IPS-18a (cell line): ENCODE data around the gene TMEM108.

Source experiments
- H3K27ac ChIP-seq: one replicate; pipeline ENCODE4 v1.5.1; 2013; ENCODE audit warnings: low read length
- H3K27me3 ChIP-seq: one replicate; pipeline ENCODE4 v1.6.1; 2013; ENCODE audit warnings: mild to moderate bottlenecking, low read length; ENCODE audit not compliant: control insufficient read depth, insufficient read depth
- H3K36me3 ChIP-seq: one replicate; pipeline ENCODE4 v1.6.1; 2013; ENCODE audit warnings: low read depth, low read length; ENCODE audit not compliant: control insufficient read depth
- H3K4me1 ChIP-seq: one replicate; pipeline ENCODE4 v1.6.1; 2013; ENCODE audit warnings: low read depth, low read length; ENCODE audit not compliant: control insufficient read depth
- H3K4me3 ChIP-seq: one replicate; pipeline ENCODE4 v1.5.1; 2013; ENCODE audit warnings: low read length
- H3K9ac ChIP-seq: one replicate; pipeline ENCODE4 v1.6.1; 2013; ENCODE audit warnings: mild to moderate bottlenecking, low read length, moderate library complexity
- H3K9me3 ChIP-seq: one replicate; pipeline ENCODE4 v1.6.1; 2013; ENCODE audit warnings: low read depth, low read length; ENCODE audit not compliant: control insufficient read depth

TMEM108 gene

DNA sequence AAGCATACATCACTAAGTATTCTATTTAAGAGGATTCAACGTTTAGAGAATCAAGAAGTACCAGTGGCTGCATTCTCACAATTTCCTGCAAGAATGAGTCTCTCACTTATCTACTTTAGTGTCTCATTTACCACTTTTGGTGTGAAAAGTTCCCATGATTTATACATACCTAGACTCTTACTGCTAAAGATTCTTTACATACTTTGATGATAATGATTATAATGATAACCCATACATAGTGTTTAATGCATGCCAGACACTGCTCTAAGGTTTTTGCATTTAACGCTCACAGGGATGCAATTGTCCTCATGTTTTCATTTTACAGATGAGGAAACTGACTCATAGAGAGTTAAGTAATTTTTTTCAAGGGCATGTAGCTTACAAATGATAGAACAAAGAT lies 133.6 kb downstream of the TMEM108 start:
- Histone ChIP-seq H3K9me3 (no peaks in the 10 kb centered on the region), H3K36me3 (no peaks in the 10 kb centered on the region), H3K4me1 (no peaks in the 10 kb centered on the region), H3K9ac (no peak overlapping the region), H3K27me3 (no peaks in the 10 kb centered on the region), H3K4me3 (no peak overlapping the region), H3K27ac (no peak overlapping the region)

DNA sequence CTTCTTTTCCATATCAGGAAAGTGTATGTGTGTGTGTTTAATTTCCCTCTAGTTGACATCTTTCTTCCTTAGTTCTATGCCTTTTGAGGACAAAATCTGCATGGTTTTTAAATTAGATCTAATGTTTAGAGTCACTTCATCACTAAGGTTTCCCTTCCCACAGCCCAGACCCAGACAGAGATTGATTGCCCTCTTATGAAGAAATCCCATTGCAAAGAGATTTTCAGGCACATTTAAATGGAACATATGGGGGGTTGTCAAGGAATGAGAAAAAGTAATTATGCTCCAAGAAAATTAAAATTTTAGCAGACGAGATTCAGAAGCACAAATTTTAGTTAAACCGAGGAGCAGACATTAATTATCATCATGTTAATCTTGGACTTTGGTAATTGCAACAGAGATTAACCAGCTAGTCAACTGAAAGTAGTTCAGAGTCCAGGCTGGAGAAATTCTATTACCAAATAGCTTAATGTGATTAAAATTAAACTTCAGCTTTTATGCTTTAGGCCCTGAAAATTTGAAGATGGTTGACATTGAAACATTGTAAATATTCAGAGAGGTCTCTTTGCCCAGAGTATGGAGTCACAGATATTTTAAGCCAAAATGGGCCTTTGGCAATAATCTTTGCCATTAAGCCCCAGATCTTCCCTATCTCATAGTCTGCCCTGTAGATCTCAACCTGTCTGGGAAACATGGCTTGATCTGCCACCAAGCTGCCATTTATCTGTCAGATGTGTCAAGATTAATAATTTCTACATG lies 143.4 kb downstream of the TMEM108 start:
- no peaks in the 10 kb centered on the region for H3K36me3 ChIP-seq
- no peak overlapping the region for H3K27ac ChIP-seq
- no peaks in the 10 kb centered on the region for H3K9me3 ChIP-seq
- no peak overlapping the region for H3K9ac ChIP-seq
- no peaks in the 10 kb centered on the region for H3K4me1 ChIP-seq
- H3K27me3 ChIP-seq: no peaks in the 10 kb centered on the region
- no peak overlapping the region for H3K4me3 ChIP-seq

- Histone ChIP-seq H3K27me3 (no peaks in the 10 kb centered on the region), H3K9ac (no peak overlapping the region)
These were observed 149.7 kb downstream of the TMEM108 start for GRCh38 chr3:133187870-133188379.

DNA sequence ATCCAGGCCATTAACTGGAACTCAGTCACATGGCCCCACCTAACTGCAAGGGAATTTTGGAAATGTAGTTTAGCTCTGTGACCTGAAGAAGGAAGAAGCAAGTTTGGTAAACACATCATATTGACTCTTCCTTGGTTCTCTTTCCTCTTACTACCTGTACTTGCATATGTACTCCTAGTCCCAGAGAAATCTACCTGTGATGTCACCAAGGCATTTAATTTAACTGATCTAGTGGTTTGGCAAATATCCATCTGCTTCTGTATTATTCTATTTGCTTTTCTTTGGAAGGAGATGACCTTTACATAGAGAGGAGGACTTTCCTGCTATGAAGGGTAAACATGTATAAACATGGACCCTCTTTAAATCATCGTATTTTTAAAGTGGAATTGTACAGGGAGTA lies 150.8 kb downstream of the TMEM108 start:
- no peak overlapping the region for H3K9ac ChIP-seq
- H3K4me1 ChIP-seq: peaks cover 15% of the 10 kb centered on the region
- no peaks in the 10 kb centered on the region for H3K9me3 ChIP-seq
- no peaks in the 10 kb centered on the region for H3K36me3 ChIP-seq
- H3K27ac ChIP-seq: no peak overlapping the region
- H3K27me3 ChIP-seq: no peaks in the 10 kb centered on the region
- no peak overlapping the region for H3K4me3 ChIP-seq

More at GRCh38 chr3:133187870-133188379, 149.7 kb downstream of the TMEM108 start:
- H3K4me1 ChIP-seq: peaks cover 14% of the 10 kb centered on the region
- no peak overlapping the region for H3K4me3 ChIP-seq
- H3K36me3 ChIP-seq: no peaks in the 10 kb centered on the region
- no peak overlapping the region for H3K27ac ChIP-seq
- no peaks in the 10 kb centered on the region for H3K9me3 ChIP-seq

GRCh38 chr3:133189893-133190292 lies 151.7 kb downstream of the TMEM108 start:
- no peaks in the 10 kb centered on the region for H3K36me3 ChIP-seq
- H3K4me3 ChIP-seq: no peak overlapping the region
- H3K9ac ChIP-seq: no peak overlapping the region
- no peaks in the 10 kb centered on the region for H3K27me3 ChIP-seq
- H3K9me3 ChIP-seq: no peaks in the 10 kb centered on the region
- peaks cover 15% of the 10 kb centered on the region for H3K4me1 ChIP-seq
- H3K27ac ChIP-seq: no peak overlapping the region

DNA sequence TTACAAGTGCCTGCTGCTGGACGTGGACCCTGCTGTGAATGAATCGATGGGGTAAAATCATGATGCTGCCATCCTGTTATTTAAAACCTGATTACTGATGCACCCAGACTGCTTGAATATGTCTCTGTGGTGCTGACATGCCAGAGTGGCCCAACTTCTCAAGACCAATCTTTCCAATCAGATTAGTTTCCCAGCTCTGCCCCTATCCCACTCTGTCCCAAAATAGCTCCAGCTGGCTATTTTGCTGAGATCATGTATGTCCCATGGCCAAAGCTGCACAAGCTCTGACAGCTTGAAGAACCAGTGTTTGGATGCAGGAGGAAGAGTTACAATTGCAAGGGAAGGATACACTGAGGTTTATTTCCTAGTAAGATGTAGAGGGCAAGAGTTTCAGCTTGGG lies 153.6 kb downstream of the TMEM108 start:
- Histone ChIP-seq H3K4me1 (peaks cover 15% of the 10 kb centered on the region), H3K27me3 (no peaks in the 10 kb centered on the region), H3K4me3 (no peak overlapping the region), H3K9ac (no peak overlapping the region), H3K27ac (no peak overlapping the region), H3K9me3 (no peaks in the 10 kb centered on the region), H3K36me3 (no peaks in the 10 kb centered on the region)

GRCh38 chr3:133192363-133192945 lies 154.3 kb downstream of the TMEM108 start:
- H3K36me3 ChIP-seq: no peaks in the 10 kb centered on the region
- peaks cover 15% of the 10 kb centered on the region for H3K4me1 ChIP-seq
- no peak overlapping the region for H3K9ac ChIP-seq
- H3K9me3 ChIP-seq: no peaks in the 10 kb centered on the region
- H3K27me3 ChIP-seq: no peaks in the 10 kb centered on the region
- H3K4me3 ChIP-seq: no peak overlapping the region
- no peak overlapping the region for H3K27ac ChIP-seq

DNA sequence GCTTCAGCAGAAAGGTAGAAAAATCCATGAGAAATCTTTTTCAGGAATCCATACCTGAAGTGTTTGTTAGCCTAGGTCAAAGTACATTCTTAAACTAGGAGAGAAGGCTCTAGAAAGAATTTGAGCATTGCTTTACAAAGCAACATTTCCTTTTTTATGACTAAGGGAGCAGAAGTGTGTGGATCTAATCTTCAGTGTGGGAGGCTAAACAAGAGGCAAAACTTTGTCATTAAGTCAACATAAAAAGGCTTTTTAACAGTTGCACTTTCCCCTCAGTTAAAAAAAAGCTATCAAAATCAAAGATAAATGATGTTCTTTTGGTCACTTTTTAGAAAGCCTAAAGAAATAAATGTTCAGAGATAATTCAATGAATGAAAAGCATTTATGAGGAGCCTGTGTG lies 154.8 kb downstream of the TMEM108 start:
- Histone ChIP-seq H3K27me3 (no peaks in the 10 kb centered on the region), H3K9me3 (no peaks in the 10 kb centered on the region), H3K4me3 (no peak overlapping the region), H3K4me1 (peaks cover 15% of the 10 kb centered on the region), H3K9ac (no peak overlapping the region), H3K27ac (no peak overlapping the region), H3K36me3 (no peaks in the 10 kb centered on the region)

DNA sequence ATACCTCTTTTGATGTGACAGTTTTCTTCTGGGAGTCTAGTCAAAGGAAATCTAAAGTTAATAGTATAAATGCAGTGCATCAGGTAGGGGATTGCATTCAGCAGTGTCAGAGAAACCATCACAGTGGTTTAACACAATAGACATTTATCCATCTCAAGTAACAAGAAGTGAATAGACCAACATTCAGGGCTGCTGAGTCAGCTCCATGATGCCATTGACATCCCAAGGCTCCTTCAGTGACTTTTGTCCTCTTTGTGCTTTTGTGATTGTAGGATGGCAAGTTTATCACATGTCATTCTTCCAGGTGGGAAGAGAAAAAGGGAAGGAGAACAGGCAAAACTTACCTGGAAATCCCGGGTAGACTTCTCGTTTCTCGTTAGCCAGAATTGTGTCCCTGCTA lies 158.3 kb downstream of the TMEM108 start:
- Histone ChIP-seq H3K9me3 (peaks cover 9% of the 10 kb centered on the region), H3K4me3 (no peak overlapping the region), H3K9ac (no peak overlapping the region), H3K4me1 (peaks cover 15% of the 10 kb centered on the region), H3K27me3 (no peaks in the 10 kb centered on the region), H3K36me3 (no peaks in the 10 kb centered on the region), H3K27ac (no peak overlapping the region)

GRCh38 chr3:133197619-133198018 lies 159.4 kb downstream of the TMEM108 start:
- Histone ChIP-seq H3K9me3 (peaks cover 9% of the 10 kb centered on the region), H3K4me1 (peaks cover 4% of the 10 kb centered on the region), H3K9ac (no peak overlapping the region)

GRCh38 chr3:133206921-133207320 lies 168.7 kb downstream of the TMEM108 start:
- Histone ChIP-seq H3K27ac (no peak overlapping the region), H3K4me3 (no peak overlapping the region), H3K9ac (no peak overlapping the region), H3K4me1 (peaks cover 25% of the 10 kb centered on the region), H3K27me3 (no peaks in the 10 kb centered on the region), H3K36me3 (no peaks in the 10 kb centered on the region), H3K9me3 (no peaks in the 10 kb centered on the region)

More at GRCh38 chr3:133197619-133198018, 159.4 kb downstream of the TMEM108 start:
- no peak overlapping the region for H3K27ac ChIP-seq
- H3K27me3 ChIP-seq: no peaks in the 10 kb centered on the region
- H3K36me3 ChIP-seq: no peaks in the 10 kb centered on the region
- no peak overlapping the region for H3K4me3 ChIP-seq

- Histone ChIP-seq H3K4me3 (no peak overlapping the region), H3K9ac (no peak overlapping the region)
These were observed 170.0 kb downstream of the TMEM108 start for GRCh38 chr3:133208184-133208583.

More at GRCh38 chr3:133208184-133208583, 170.0 kb downstream of the TMEM108 start:
- peaks cover 36% of the 10 kb centered on the region for H3K4me1 ChIP-seq
- no peaks in the 10 kb centered on the region for H3K9me3 ChIP-seq
- no peaks in the 10 kb centered on the region for H3K36me3 ChIP-seq
- no peaks in the 10 kb centered on the region for H3K27me3 ChIP-seq
- no peak overlapping the region for H3K27ac ChIP-seq
